Measurements from ENCODE around the gene OR10A3. TPM values are rescaled to one million over a fixed set of nuclear protein-coding genes. Genes with fewer than 3 reads are reported as not detected.

Gene OR10A3
- total RNA-seq, 1 experiment from 2014 or later: not detected

GRCh38 chr11:7936615-7937014, 4.9 kb downstream of the OR10A3 start:
- Histone ChIP-seq H3K4me2 (ENCODE audit: low read length) (no peak overlapping the region), H3K9me3 (ENCODE audit: control insufficient read depth in 1 of 2, insufficient read depth in 1 of 2, low read depth in 1 of 2, low read length in 2 of 2) (no peaks in the 10 kb centered on the region), H3K36me3 (ENCODE audit: control insufficient read depth in 1 of 2, insufficient read depth in 2 of 2, low read length in 2 of 2) (no peaks in the 10 kb centered on the region), H3K4me1 (ENCODE audit: control insufficient read depth in 1 of 2, insufficient read depth in 2 of 2, low read length in 2 of 2) (no peaks in the 10 kb centered on the region), H3K9me2 (ENCODE audit: insufficient read depth) (no peaks in the 10 kb centered on the region), H3K27me3 (ENCODE audit: insufficient read depth, low read length) (peaks cover 7% of the 10 kb centered on the region; the same call in 1 of the 2 replicates), H3K9ac (ENCODE audit: low read length) (no peak overlapping the region), H4K20me1 (ENCODE audit: insufficient read depth) (no peaks in the 10 kb centered on the region), H2AFZ (ENCODE audit: low read depth, low read length, poor library complexity, severe bottlenecking) (no peak overlapping the region), H3K79me2 (ENCODE audit: insufficient read depth, low read length) (no peaks in the 10 kb centered on the region), H3K27ac (ENCODE audit: low read depth, low read length) (no peak overlapping the region), H3K4me3 (replicated peaks in 1 of 2; ENCODE audit: low read depth in 1 of 2, low read length in 2 of 2) (no peak overlapping the region)
- no peak for DNase-seq (ENCODE audit: low read depth, low spot score)
- no peak for ATAC-seq
- RAD21 ChIA-PET (ENCODE audit: low non-redundant PET in 1 of 2, low total read pairs in 2 of 2, uncharacterized antibody in 2 of 2, unreplicated experiment in 2 of 2): no interaction called here
- no TSS peak for BruUV-seq (replicated peaks)
- CTCF ChIA-PET: no interaction called here
- TF ChIP-seq SIN3A (IDR thresholded peaks at IDR 0.05; ENCODE audit: low read depth): no peak
- TF ChIP-seq ZNF274 (IDR thresholded peaks at IDR 0.05; ENCODE audit: low read depth, low read length): no peak
- no peak for TF ChIP-seq RAD21 (IDR thresholded peaks at IDR 0.05; ENCODE audit: low read depth)
- TF ChIP-seq CTCF (IDR thresholded peaks at IDR 0.05 in 2 of 3, conservative IDR thresholded peaks at IDR 0.05 in 1 of 3; ENCODE audit: borderline replicate concordance in 1 of 3, insufficient read depth in 1 of 3, low read depth in 2 of 3, low read length in 2 of 3): no peak
- no peak for TF ChIP-seq ATF3 (IDR thresholded peaks at IDR 0.05)
- no peak for TF ChIP-seq POLR2AphosphoS5 (IDR thresholded peaks at IDR 0.05; ENCODE audit: low read depth, low read length)
- TF ChIP-seq, protein P1, sequence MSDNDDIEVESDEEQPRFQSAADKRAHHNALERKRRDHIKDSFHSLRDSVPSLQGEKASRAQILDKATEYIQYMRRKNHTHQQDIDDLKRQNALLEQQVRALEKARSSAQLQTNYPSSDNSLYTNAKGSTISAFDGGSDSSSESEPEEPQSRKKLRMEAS (IDR thresholded peaks at IDR 0.05): no peak
- POLR2A ChIA-PET: no interaction called here
- intact Hi-C loops (cut with micrococcal nuclease): no loop called here

DNA sequence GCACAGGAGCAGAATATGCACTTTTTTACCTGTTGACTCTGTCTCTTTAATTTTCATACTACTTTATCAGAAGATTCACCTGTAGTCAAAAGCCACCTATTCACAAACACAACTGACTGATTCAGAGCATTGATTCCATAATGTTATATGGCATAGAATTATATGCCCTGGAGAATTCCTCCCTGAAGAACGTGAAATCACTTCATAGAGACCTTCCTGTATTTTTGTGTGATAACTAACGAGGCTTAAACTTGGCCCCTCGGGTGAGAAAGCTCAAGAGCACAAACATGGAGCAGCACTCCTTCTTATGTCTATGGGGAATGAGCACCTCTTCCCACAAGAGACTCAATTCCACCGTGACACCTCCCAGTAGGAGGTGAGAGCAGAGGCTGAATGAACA, 10.3 kb downstream of the OR10A3 start, which contains the start of gene OR10A6:
TSS of gene OR10A6 (minus strand) at position 101 of the 400 bp plus-strand sequence. CDS start 2,606 bp downstream, outside the sequence.
- H3K4me1 ChIP-seq (ENCODE audit: control insufficient read depth in 1 of 2, insufficient read depth in 2 of 2, low read length in 2 of 2): no peaks in the 10 kb centered on the region
- H3K27ac ChIP-seq (ENCODE audit: low read depth, low read length): no peak within 1 kb of the TSS
- ChIA-PET POLR2A (no interaction called here), CTCF (no interaction called here), RAD21 (ENCODE audit: low non-redundant PET in 1 of 2, low total read pairs in 2 of 2, uncharacterized antibody in 2 of 2, unreplicated experiment in 2 of 2) (no interaction called here)
- H2AFZ ChIP-seq (ENCODE audit: low read depth, low read length, poor library complexity, severe bottlenecking): no peak within 1 kb of the TSS
- BruUV-seq (replicated peaks): no TSS peak
- DNase-seq (ENCODE audit: low read depth, low spot score) (no peak), ATAC-seq (no peak)
- H3K36me3 ChIP-seq (ENCODE audit: control insufficient read depth in 1 of 2, insufficient read depth in 2 of 2, low read length in 2 of 2): no peaks in the 10 kb centered on the region
- no peak within 1 kb of the TSS for H3K9ac ChIP-seq (ENCODE audit: low read length)
- H3K9me3 ChIP-seq (ENCODE audit: control insufficient read depth in 1 of 2, insufficient read depth in 1 of 2, low read depth in 1 of 2, low read length in 2 of 2): no peaks in the 10 kb centered on the region
- intact Hi-C loops (cut with micrococcal nuclease): no loop called here
- no peak within 1 kb of the TSS for H3K4me3 ChIP-seq (replicated peaks in 1 of 2; ENCODE audit: low read depth in 1 of 2, low read length in 2 of 2)
- peaks cover 2% of the 10 kb centered on the region; the same call in 1 of the 2 replicates for H3K27me3 ChIP-seq (ENCODE audit: insufficient read depth, low read length)
- no peak within 1 kb of the TSS for H3K4me2 ChIP-seq (ENCODE audit: low read length)
- no peaks in the 10 kb centered on the region for H3K79me2 ChIP-seq (ENCODE audit: insufficient read depth, low read length)
- no peaks in the 10 kb centered on the region for H3K9me2 ChIP-seq (ENCODE audit: insufficient read depth)
- no peaks in the 10 kb centered on the region for H4K20me1 ChIP-seq (ENCODE audit: insufficient read depth)
- TF ChIP-seq SIN3A (IDR thresholded peaks at IDR 0.05; ENCODE audit: low read depth) (no peak), YY1 (IDR thresholded peaks at IDR 0.05; ENCODE audit: extremely low read depth, insufficient replicate concordance, low read depth, low read length) (no peak)
